IMR-90 (cell line): ENCODE measurements around the gene ACTN1. TPM values are rescaled to one million over a fixed set of nuclear protein-coding genes. Genes with fewer than 3 reads are reported as not detected.
A peak's percentile ranks its signal among the peaks of the same experiment; 100 is the strongest.

Experiments
- ATAC-seq: fragments of 200-7000 bp; cut with Tn5 transposase; 2 replicates; pipeline ENCODE4 v1.9.1; 2020; ENCODE audit warnings: low read depth, mild to moderate bottlenecking, moderate library complexity
- BruUV-seq: library from RNA; stranded (reverse); fragments of 400-500 nt; replicated peaks from 2 replicates; lab custom pipeline; 2021; lab: Mats Ljungman, UMichigan
- CTCF ChIA-PET: fragments of 300-600 bp; formaldehyde crosslinking; extraction: SDS; loops from one replicate; lab custom pipeline; 2021; ENCODE audit warnings: antibody characterized with exemption; lab: Yijun Ruan, JAX
- POLR2A ChIA-PET: fragments of 300-600 bp; sonication (Branson Sonifier 250); formaldehyde crosslinking; loops from one replicate; lab custom pipeline; 2022; ENCODE audit warnings: antibody characterized with exemption; ENCODE audit not compliant: unreplicated experiment; lab: Charles Lee
- DNase-seq: peaks from one replicate; pipeline ENCODE4 v3.0.0; 2013
- H2AFZ ChIP-seq: replicated peaks from 2 replicates; pipeline ENCODE3; 2013; ENCODE audit warnings: low read length, mild to moderate bottlenecking; ENCODE audit not compliant: poor library complexity
- H2AK5ac ChIP-seq: 2 replicates; pipeline ENCODE4 v1.6.1; 2013; ENCODE audit warnings: low read depth, low read length, inconsistent platforms
- H2AK9ac ChIP-seq: replicated peaks from 2 replicates; pipeline ENCODE3; 2013; ENCODE audit warnings: mild to moderate bottlenecking, low read depth, low read length, moderate library complexity; ENCODE audit not compliant: poor library complexity
- H2BK120ac ChIP-seq: 2 replicates; pipeline ENCODE4 v1.6.1; 2013; ENCODE audit warnings: low read depth, low read length, inconsistent platforms
- H2BK15ac ChIP-seq: 3 replicates; pipeline ENCODE4 v1.6.1; 2013; ENCODE audit warnings: low read depth, low read length, inconsistent platforms
- H2BK20ac ChIP-seq: 2 replicates; pipeline ENCODE4 v1.6.1; 2013; ENCODE audit warnings: low read depth, mild to moderate bottlenecking, inconsistent platforms, low read length, moderate library complexity
- H2BK5ac ChIP-seq: 2 replicates; pipeline ENCODE4 v1.6.1; 2013; ENCODE audit warnings: mild to moderate bottlenecking, low read depth, low read length, inconsistent platforms; ENCODE audit not compliant: poor library complexity, severe bottlenecking
- H3K14ac ChIP-seq: replicated peaks from 2 replicates; pipeline ENCODE4 v1.6.1; 2013; ENCODE audit warnings: low read depth, low read length, inconsistent platforms
- H3K18ac ChIP-seq: 2 replicates; pipeline ENCODE4 v1.6.1; 2013; ENCODE audit warnings: low read depth, low read length, control low read depth
- H3K23ac ChIP-seq: 2 replicates; pipeline ENCODE4 v1.6.1; 2013; ENCODE audit warnings: low read depth, low read length, inconsistent platforms
- H3K27ac ChIP-seq: 2 replicates; pipeline ENCODE4 v1.5.1; 2013; ENCODE audit warnings: mild to moderate bottlenecking, control low read depth, low read length; ENCODE audit not compliant: insufficient read depth
- H3K27me3 ChIP-seq: 2 replicates; pipeline ENCODE4 v1.6.1; 2013; ENCODE audit warnings: low read length; ENCODE audit not compliant: control insufficient read depth, insufficient read depth
- H3K36me3 ChIP-seq: 2 replicates; pipeline ENCODE4 v1.6.1; 2013; ENCODE audit warnings: low read length, mixed read lengths; ENCODE audit not compliant: control insufficient read depth, insufficient read depth
- H3K4ac ChIP-seq: 2 replicates; pipeline ENCODE4 v1.6.1; 2013; ENCODE audit warnings: low read depth, low read length, inconsistent platforms
- H3K4me1 ChIP-seq: 2 replicates; pipeline ENCODE4 v1.6.1; 2013; ENCODE audit warnings: low read length, mixed read lengths; ENCODE audit not compliant: control insufficient read depth, insufficient read depth
- H3K4me2 ChIP-seq: 2 replicates; pipeline ENCODE4 v1.6.1; 2013; ENCODE audit warnings: low read depth, mild to moderate bottlenecking, control low read depth, low read length, moderate library complexity
- H3K4me3 ChIP-seq: 2 replicates; pipeline ENCODE4 v1.5.1; 2013; ENCODE audit warnings: low read depth, mild to moderate bottlenecking, control low read depth, low read length, moderate library complexity; ENCODE audit not compliant: insufficient read depth
- H3K56ac ChIP-seq: 2 replicates; pipeline ENCODE4 v1.6.1; 2013; ENCODE audit warnings: low read length, inconsistent platforms; ENCODE audit not compliant: insufficient read depth; ENCODE audit errors: extremely low read depth
- H3K79me1 ChIP-seq, 2 experiments: 2 replicates each; pipeline ENCODE4 v1.6.1; 2013; ENCODE audit warnings: low read length in 2 of 2, inconsistent platforms in 1 of 2, low read depth in 1 of 2
- H3K9ac ChIP-seq: 2 replicates; pipeline ENCODE4 v1.6.1; 2013; ENCODE audit warnings: low read depth, low read length, control low read depth
- H3K9me1 ChIP-seq: 2 replicates; pipeline ENCODE4 v1.6.1; 2013; ENCODE audit warnings: low read length, inconsistent platforms; ENCODE audit not compliant: insufficient read depth
- H3K9me3 ChIP-seq: 2 replicates; pipeline ENCODE4 v1.6.1; 2013; ENCODE audit warnings: low read length; ENCODE audit not compliant: control insufficient read depth, insufficient read depth
- H4K20me1 ChIP-seq: 2 replicates; pipeline ENCODE4 v1.6.1; 2013; ENCODE audit warnings: low read length, inconsistent platforms; ENCODE audit not compliant: insufficient read depth
- H4K5ac ChIP-seq: 2 replicates; pipeline ENCODE4 v1.6.1; 2013; ENCODE audit warnings: mild to moderate bottlenecking, low read depth, low read length, control low read depth
- H4K8ac ChIP-seq, 2 experiments: 2 replicates each; pipeline ENCODE4 v1.6.1; 2013; ENCODE audit warnings: low read depth in 2 of 2, low read length in 2 of 2, control low read depth in 1 of 2, inconsistent platforms in 1 of 2
- H4K91ac ChIP-seq: 2 replicates; pipeline ENCODE4 v1.6.1; 2013; ENCODE audit warnings: low read depth, low read length, inconsistent platforms; ENCODE audit not compliant: insufficient read depth
- BHLHE40 ChIP-seq: fragments of 150-350 bp; IDR thresholded peaks from 2 replicates; pipeline ENCODE4 v1.6.1; 2016; ENCODE audit warnings: mild to moderate bottlenecking, low read depth, low read length
- CHD1 ChIP-seq: IDR thresholded peaks from 2 replicates; pipeline ENCODE4 v1.6.1; 2012; ENCODE audit warnings: low read depth, low read length, improper control_type of control experiment
- FOS ChIP-seq: fragments of 150-350 bp; IDR thresholded peaks from 2 replicates; pipeline ENCODE4 v1.6.1; 2016; ENCODE audit warnings: low read depth, low read length
- MAFK ChIP-seq: IDR thresholded peaks from 2 replicates; pipeline ENCODE4 v1.6.1; 2012; ENCODE audit warnings: low read depth, low read length, improper control_type of control experiment
- MAZ ChIP-seq: IDR thresholded peaks from 2 replicates; pipeline ENCODE4 v1.6.1; 2012; ENCODE audit warnings: low read depth, mild to moderate bottlenecking, low read length, improper control_type of control experiment, moderate library complexity, borderline replicate concordance
- MXI1 ChIP-seq: IDR thresholded peaks from 2 replicates; pipeline ENCODE4 v1.6.1; 2012; ENCODE audit warnings: low read depth, mild to moderate bottlenecking, low read length, moderate library complexity, borderline replicate concordance
- RAD21 ChIP-seq: IDR thresholded peaks from 2 replicates; pipeline ENCODE4 v1.6.1; 2012; ENCODE audit warnings: low read length, improper control_type of control experiment
- RCOR1 ChIP-seq: IDR thresholded peaks from 2 replicates; pipeline ENCODE4 v1.6.1; 2012; ENCODE audit warnings: mild to moderate bottlenecking, low read length, improper control_type of control experiment; ENCODE audit not compliant: insufficient replicate concordance
- RFX5 ChIP-seq: IDR thresholded peaks from 2 replicates; pipeline ENCODE4 v1.8.0; 2012; ENCODE audit warnings: low read depth, mild to moderate bottlenecking, low read length, moderate library complexity
- SMC3 ChIP-seq: fragments of 150-350 bp; IDR thresholded peaks from 2 replicates; pipeline ENCODE4 v1.6.1; 2016; ENCODE audit warnings: low read depth, mild to moderate bottlenecking, antibody characterized with exemption, low read length, moderate library complexity
- WGBS, 2 experiments: methylation state at CpG; one replicate each; pipeline versions ENCODE4 v1.1.5 to v1.1.7; 2013; ENCODE audit warnings: missing lambda C conversion rate in 2 of 2; ENCODE audit not compliant: insufficient read length in 1 of 2; ENCODE audit errors: extremely low coverage in 2 of 2; 5-methylcytosine and 5-hydroxymethylcytosine counted together
- dilution Hi-C: fragments of 300-500 bp; cut with HindIII; formaldehyde crosslinking; loops from one replicate; pipeline ENCODE4 v1.14.3; 2018; ENCODE audit warnings: low sequenced_read_pairs; ENCODE audit not compliant: unreplicated experiment
- in situ Hi-C: fragments of 300-500 bp; cut with MboI; formaldehyde crosslinking; loops from 3 replicates; pipeline ENCODE4 v1.14.3; 2019; ENCODE audit warnings: low sequenced_read_pairs, inconsistent platforms, mixed read lengths
- intact Hi-C: fragments of 100-400 bp; cut with micrococcal nuclease; formaldehyde crosslinking; loops from 2 replicates; pipeline ENCODE4 v1.10.0; 2022
- polyA plus RNA-seq, 3 experiments: library from polyadenylated mRNA; depleted of rRNA; stranded (reverse); fragments of >200 nt; gene quantifications; 2 replicates each; pipeline ENCODE4 v1.2.3, GENCODE V29; 2012; ENCODE audit warnings: low replicate concordance in 1 of 3
- total RNA-seq: library from RNA; depleted of rRNA; stranded (reverse); fragments of >200 nt; gene quantifications from 2 replicates; pipeline ENCODE4 v1.2.3, GENCODE V29; 2012
- TF ChIP-seq, protein P1 (sequence below): conservative IDR thresholded peaks from 2 replicates; pipeline ENCODE4 v1.5.1; 2012; ENCODE audit warnings: mild to moderate bottlenecking, low read depth, low read length, improper control_type of control experiment
- TF ChIP-seq, protein P2 (sequence below): fragments of 150-350 bp; IDR thresholded peaks from 2 replicates; pipeline ENCODE4 v1.6.1; 2016; ENCODE audit warnings: low read depth, mild to moderate bottlenecking, low read length, moderate library complexity, borderline replicate concordance
- TF ChIP-seq, protein P3 (sequence below): fragments of 150-350 bp; IDR thresholded peaks from 2 replicates; pipeline ENCODE4 v1.6.1; 2017; ENCODE audit warnings: mild to moderate bottlenecking, antibody characterized with exemption, low read length, low read depth

Gene ACTN1
- total and polyA plus RNA-seq, 2 of the 4 experiments (the other 2 are of a cell fraction), result 684 to 766 TPM

DNA sequence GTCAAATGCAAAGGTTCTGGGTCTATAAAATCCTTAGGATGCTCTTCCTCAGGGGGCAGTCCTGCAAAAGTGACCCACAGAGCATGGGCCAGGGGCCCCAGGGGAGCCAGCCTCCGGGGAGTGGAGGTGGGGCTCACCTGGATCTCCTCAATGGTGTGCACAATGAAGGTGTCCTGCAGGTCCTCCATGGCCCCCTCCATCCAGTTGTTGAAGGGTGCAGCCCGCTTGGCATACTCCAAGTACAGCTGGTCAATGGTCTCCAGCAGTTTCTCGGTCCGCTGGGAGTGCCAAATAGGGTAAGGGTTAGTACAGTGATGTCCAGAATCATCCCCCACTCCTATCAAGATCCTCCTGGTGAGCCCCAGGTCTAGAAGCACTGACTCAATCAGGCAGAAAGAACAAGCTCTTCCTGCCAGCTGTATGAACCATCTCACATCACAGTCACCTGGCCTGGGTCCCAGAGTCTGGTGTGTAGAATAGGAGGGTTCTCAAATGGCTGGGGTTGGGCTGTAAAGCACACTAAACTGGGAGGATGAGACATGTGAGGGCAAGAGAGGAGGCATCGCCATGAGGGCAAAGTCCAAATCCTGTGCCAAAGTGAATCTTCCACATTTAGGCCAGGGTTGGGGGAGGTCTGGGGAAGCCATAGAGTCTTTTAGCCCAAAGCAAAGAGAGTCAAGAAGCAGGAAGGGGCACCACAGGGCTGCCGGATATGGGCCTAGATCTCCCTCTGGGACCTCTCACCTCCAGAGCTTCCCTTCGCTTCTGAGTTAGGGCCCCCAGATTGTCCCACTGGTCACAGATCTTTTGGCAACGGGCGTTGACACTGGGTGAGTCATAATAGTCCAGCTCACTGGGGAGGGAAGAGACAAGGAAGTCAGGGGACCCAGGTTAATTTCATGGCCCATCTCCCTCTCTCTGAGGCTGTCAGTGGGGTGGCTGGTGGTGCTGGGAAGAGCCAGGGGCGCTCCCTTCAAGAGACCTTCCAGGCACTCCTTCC lies 94.8 kb downstream of the ACTN1 start:
- Histone ChIP-seq H3K9ac (no peak overlapping the region), H3K14ac (no peak overlapping the region; the same call in 1 of the 2 replicates), H2AK9ac (no peak overlapping the region), H2BK20ac (no peak overlapping the region), H4K8ac (no peak overlapping the region), H4K20me1 (peaks cover 88% of the 10 kb centered on the region), H2AK5ac (no peak overlapping the region), H3K4me3 (no peak overlapping the region), H3K18ac (no peak overlapping the region), H4K91ac (no peak overlapping the region), H3K56ac (no peak overlapping the region), H2BK5ac (peak overlapping the region; percentile 41), H3K4ac (peak overlapping the region; percentile 25; the same call in 1 of the 2 replicates), H4K5ac (no peak overlapping the region), H3K4me2 (no peak overlapping the region), H3K9me3 (no peaks in the 10 kb centered on the region), H2BK120ac (no peak overlapping the region), H3K4me1 (peaks cover 16% of the 10 kb centered on the region), H2BK15ac (no peak overlapping the region), H3K23ac (no peak overlapping the region), H3K27me3 (no peaks in the 10 kb centered on the region), H3K79me1 (peaks cover 48 to 85% of the 10 kb centered on the region in 2 experiments), H3K36me3 (peaks cover 84% of the 10 kb centered on the region), H3K27ac (peak overlapping the region; percentile 4), H2AFZ (no peak overlapping the region), H3K9me1 (peaks cover 17% of the 10 kb centered on the region)
- intact Hi-C loops (no loop called here), in situ Hi-C loops (no loop called here), dilution Hi-C loops (no loop called here)
- BruUV-seq, result no TSS peak
- 80% methylated on average over 2 of the region's 10 CpGs; no CpG with 5 or more reads in 1 of the 2 experiments for WGBS, 2 experiments
- peak; percentile 96 for DNase-seq
- ATAC-seq, result peak; percentile 79
- CTCF ChIA-PET, result no interaction called here
- POLR2A ChIA-PET, result no interaction called here
- TF ChIP-seq, protein P1, sequence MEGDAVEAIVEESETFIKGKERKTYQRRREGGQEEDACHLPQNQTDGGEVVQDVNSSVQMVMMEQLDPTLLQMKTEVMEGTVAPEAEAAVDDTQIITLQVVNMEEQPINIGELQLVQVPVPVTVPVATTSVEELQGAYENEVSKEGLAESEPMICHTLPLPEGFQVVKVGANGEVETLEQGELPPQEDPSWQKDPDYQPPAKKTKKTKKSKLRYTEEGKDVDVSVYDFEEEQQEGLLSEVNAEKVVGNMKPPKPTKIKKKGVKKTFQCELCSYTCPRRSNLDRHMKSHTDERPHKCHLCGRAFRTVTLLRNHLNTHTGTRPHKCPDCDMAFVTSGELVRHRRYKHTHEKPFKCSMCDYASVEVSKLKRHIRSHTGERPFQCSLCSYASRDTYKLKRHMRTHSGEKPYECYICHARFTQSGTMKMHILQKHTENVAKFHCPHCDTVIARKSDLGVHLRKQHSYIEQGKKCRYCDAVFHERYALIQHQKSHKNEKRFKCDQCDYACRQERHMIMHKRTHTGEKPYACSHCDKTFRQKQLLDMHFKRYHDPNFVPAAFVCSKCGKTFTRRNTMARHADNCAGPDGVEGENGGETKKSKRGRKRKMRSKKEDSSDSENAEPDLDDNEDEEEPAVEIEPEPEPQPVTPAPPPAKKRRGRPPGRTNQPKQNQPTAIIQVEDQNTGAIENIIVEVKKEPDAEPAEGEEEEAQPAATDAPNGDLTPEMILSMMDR, result no peak
- TF ChIP-seq RFX5 (no peak), SMC3 (no peak), FOS (0 out of 2 replicates have a peak, but pooled peaks have one; percentile 17), MAZ (0 out of 2 replicates have a peak, but pooled peaks have one; percentile 12), CHD1 (no peak), MAFK (no peak), RAD21 (no peak), MXI1 (peak; percentile 61; the same call in 1 of the 2 replicates), BHLHE40 (no peak), RCOR1 (no peak)
- TF ChIP-seq, protein P2, sequence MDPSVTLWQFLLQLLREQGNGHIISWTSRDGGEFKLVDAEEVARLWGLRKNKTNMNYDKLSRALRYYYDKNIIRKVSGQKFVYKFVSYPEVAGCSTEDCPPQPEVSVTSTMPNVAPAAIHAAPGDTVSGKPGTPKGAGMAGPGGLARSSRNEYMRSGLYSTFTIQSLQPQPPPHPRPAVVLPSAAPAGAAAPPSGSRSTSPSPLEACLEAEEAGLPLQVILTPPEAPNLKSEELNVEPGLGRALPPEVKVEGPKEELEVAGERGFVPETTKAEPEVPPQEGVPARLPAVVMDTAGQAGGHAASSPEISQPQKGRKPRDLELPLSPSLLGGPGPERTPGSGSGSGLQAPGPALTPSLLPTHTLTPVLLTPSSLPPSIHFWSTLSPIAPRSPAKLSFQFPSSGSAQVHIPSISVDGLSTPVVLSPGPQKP, result no peak
- TF ChIP-seq, protein P3, sequence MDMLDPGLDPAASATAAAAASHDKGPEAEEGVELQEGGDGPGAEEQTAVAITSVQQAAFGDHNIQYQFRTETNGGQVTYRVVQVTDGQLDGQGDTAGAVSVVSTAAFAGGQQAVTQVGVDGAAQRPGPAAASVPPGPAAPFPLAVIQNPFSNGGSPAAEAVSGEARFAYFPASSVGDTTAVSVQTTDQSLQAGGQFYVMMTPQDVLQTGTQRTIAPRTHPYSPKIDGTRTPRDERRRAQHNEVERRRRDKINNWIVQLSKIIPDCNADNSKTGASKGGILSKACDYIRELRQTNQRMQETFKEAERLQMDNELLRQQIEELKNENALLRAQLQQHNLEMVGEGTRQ, result no peak; the same call in 1 of the 2 replicates
